Trophoblast cell (in vitro differentiated cells and primary cell): Measurements from ENCODE around the gene TENM4.
A peak's percentile ranks its signal among the peaks of the same experiment; 100 is the strongest.

ENCODE experiments used
- DNase-seq, 2 donors: peaks; one replicate each; pipeline ENCODE4 v3.0.0-alpha.2; 2016
- H2AFZ ChIP-seq: 2 replicates; pipeline ENCODE4 v1.6.1; 2013; ENCODE audit warnings: low read length, moderate library complexity, mild to moderate bottlenecking; ENCODE audit not compliant: insufficient read depth, poor library complexity
- H2AK5ac ChIP-seq: 2 replicates; pipeline ENCODE4 v1.6.1; 2013; ENCODE audit warnings: mild to moderate bottlenecking, low read length
- H2BK120ac ChIP-seq: 2 replicates; pipeline ENCODE4 v1.6.1; 2013; ENCODE audit warnings: low read length, mild to moderate bottlenecking, moderate library complexity; ENCODE audit not compliant: insufficient read depth, poor library complexity
- H2BK12ac ChIP-seq: 2 replicates; pipeline ENCODE4 v1.6.1; 2013; ENCODE audit warnings: mild to moderate bottlenecking, low read length, moderate library complexity
- H2BK5ac ChIP-seq: 2 replicates; pipeline ENCODE4 v1.6.1; 2013; ENCODE audit warnings: low read length, low read depth, moderate library complexity, mild to moderate bottlenecking; ENCODE audit not compliant: poor library complexity
- H3K14ac ChIP-seq: 2 replicates; pipeline ENCODE4 v1.6.1; 2013; ENCODE audit warnings: mild to moderate bottlenecking, low read length
- H3K18ac ChIP-seq: 2 replicates; pipeline ENCODE4 v1.6.1; 2013; ENCODE audit warnings: mild to moderate bottlenecking, low read length
- H3K23ac ChIP-seq: 2 replicates; pipeline ENCODE4 v1.6.1; 2013; ENCODE audit warnings: low read length
- H3K27ac ChIP-seq: 2 replicates; pipeline ENCODE4 v1.5.1; 2013; ENCODE audit warnings: low read depth, mild to moderate bottlenecking, inconsistent platforms, low read length, moderate library complexity
- H3K27me3 ChIP-seq: 2 replicates; pipeline ENCODE4 v1.6.1; 2013; ENCODE audit warnings: inconsistent platforms, mild to moderate bottlenecking, low read length, moderate library complexity; ENCODE audit not compliant: insufficient read depth
- H3K36me3 ChIP-seq, 2 experiments: 1 replicate in 1 of 2; 2 replicates in 1 of 2; pipeline ENCODE4 v1.6.1; 2013; ENCODE audit warnings: low read length in 2 of 2, mild to moderate bottlenecking in 2 of 2, moderate library complexity in 1 of 2; ENCODE audit not compliant: insufficient read depth in 2 of 2, control insufficient read depth in 1 of 2
- H3K4ac ChIP-seq: 2 replicates; pipeline ENCODE4 v1.6.1; 2013; ENCODE audit warnings: low read depth, mild to moderate bottlenecking, low read length, moderate library complexity
- H3K4me1 ChIP-seq, 2 experiments: 1 replicate in 1 of 2; 2 replicates in 1 of 2; pipeline ENCODE4 v1.6.1; 2013; ENCODE audit warnings: low read length in 2 of 2, mild to moderate bottlenecking in 2 of 2, moderate library complexity in 1 of 2; ENCODE audit not compliant: insufficient read depth in 2 of 2, control insufficient read depth in 1 of 2
- H3K4me2 ChIP-seq: 2 replicates; pipeline ENCODE4 v1.6.1; 2013; ENCODE audit warnings: inconsistent platforms, mild to moderate bottlenecking, low read length, moderate library complexity
- H3K4me3 ChIP-seq: 2 replicates; pipeline ENCODE4 v1.5.1; 2013; ENCODE audit warnings: mild to moderate bottlenecking, low read depth, low read length, inconsistent platforms
- H3K79me1 ChIP-seq: one replicate; pipeline ENCODE4 v1.6.1; 2013; ENCODE audit warnings: low read length
- H3K79me2 ChIP-seq: 2 replicates; pipeline ENCODE4 v1.6.1; 2013; ENCODE audit warnings: low read length, mild to moderate bottlenecking; ENCODE audit not compliant: control insufficient read depth, insufficient read depth, poor library complexity
- H3K9ac ChIP-seq: 2 replicates; pipeline ENCODE4 v1.6.1; 2013; ENCODE audit warnings: mild to moderate bottlenecking, low read length
- H3K9me3 ChIP-seq: 2 replicates; pipeline ENCODE4 v1.6.1; 2013; ENCODE audit warnings: low read depth, mild to moderate bottlenecking, control low read depth, inconsistent platforms, low read length; ENCODE audit not compliant: insufficient read depth
- H4K12ac ChIP-seq: 2 replicates; pipeline ENCODE4 v1.6.1; 2013; ENCODE audit warnings: low read depth, mild to moderate bottlenecking, low read length, moderate library complexity
- H4K8ac ChIP-seq: 2 replicates; pipeline ENCODE4 v1.6.1; 2013; ENCODE audit warnings: low read depth, mild to moderate bottlenecking, low read length, moderate library complexity
- H4K91ac ChIP-seq: one replicate; pipeline ENCODE4 v1.6.1; 2013; ENCODE audit warnings: low read depth, mild to moderate bottlenecking, low read length, moderate library complexity
- WGBS: extraction: QIAGEN DNeasy Blood & Tissue Kit; methylation state at CpG from one replicate; pipeline ENCODE4 v1.1.7; 2013; ENCODE audit warnings: missing lambda C conversion rate; ENCODE audit not compliant: insufficient read length, insufficient coverage; ENCODE audit errors: extremely low coverage; 5-methylcytosine and 5-hydroxymethylcytosine counted together

Gene TENM4

DNA sequence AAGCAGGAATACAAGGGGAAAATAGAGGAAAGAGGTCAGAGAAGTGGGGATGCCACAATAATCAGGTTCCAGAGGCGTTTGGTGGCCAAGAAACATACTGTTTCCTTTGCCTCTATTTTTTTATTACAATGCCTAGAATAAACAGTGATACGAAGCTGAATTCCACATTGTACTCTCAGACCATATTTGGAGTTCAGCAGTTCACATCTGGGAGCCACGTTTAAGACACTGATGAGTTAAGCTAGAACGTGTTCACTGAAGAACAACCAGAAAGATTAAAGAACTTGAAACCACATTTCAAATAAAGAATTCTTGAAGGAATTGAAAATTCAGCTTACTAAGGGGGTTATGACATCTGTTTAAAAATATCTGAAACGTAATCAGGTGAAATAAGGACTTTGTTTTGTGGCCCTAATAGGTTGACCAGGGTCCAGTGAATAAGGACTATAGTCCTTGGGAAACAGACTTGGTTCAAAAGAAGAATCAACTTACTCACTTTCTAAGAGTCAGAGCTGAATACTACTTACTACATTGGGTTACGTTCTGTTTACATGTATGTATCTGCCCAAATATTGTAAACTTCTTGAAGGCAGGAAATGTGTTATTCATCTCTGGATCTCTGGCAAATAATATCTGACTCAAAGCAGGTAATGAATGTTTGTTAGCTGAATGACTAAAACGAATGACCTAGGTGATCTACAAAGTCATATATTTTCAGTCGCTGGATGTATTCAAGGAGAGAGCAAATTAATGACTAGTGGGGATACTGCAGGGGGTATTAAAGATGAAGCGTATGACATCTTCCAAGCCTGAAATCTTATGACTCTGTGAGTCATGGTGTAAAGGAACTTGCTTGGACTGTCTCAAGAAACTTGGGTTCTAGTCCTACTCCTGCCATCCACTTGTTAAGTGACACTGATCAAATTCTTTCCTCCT is 619.2 kb downstream of the TENM4 start:
- Histone ChIP-seq H2BK5ac (no peak overlapping the region), H3K4me3 (no peak overlapping the region), H3K79me2 (no peaks in the 10 kb centered on the region), H3K18ac (no peak overlapping the region), H3K27me3 (no peaks in the 10 kb centered on the region), H3K4ac (no peak overlapping the region), H3K9ac (no peak overlapping the region), H3K4me1 (peaks cover 5 to 12% of the 10 kb centered on the region in 2 experiments), H4K12ac (no peak overlapping the region), H4K91ac (no peak overlapping the region), H2BK12ac (no peak overlapping the region), H2AK5ac (no peak overlapping the region), H2AFZ (no peak overlapping the region), H3K79me1 (no peaks in the 10 kb centered on the region), H3K14ac (no peak overlapping the region), H3K4me2 (no peak overlapping the region), H4K8ac (no peak overlapping the region), H3K36me3 (no peaks in the 10 kb centered on the region), H3K23ac (no peak overlapping the region), H3K27ac (no peak overlapping the region), H2BK120ac (no peak overlapping the region), H3K9me3 (no peaks in the 10 kb centered on the region)
- no peak for DNase-seq
- no CpG with 5 or more reads among the region's 9 CpGs for WGBS

GRCh38 chr11:78820741-78821140 is 620.1 kb downstream of the TENM4 start:
- Histone ChIP-seq H3K79me2 (no peaks in the 10 kb centered on the region), H3K4ac (no peak overlapping the region), H4K91ac (no peak overlapping the region), H4K12ac (no peak overlapping the region), H4K8ac (no peak overlapping the region), H3K27me3 (no peaks in the 10 kb centered on the region), H3K18ac (no peak overlapping the region), H3K36me3 (no peaks in the 10 kb centered on the region), H2AK5ac (no peak overlapping the region), H3K9ac (no peak overlapping the region), H3K4me3 (no peak overlapping the region), H3K4me2 (no peak overlapping the region), H3K79me1 (no peaks in the 10 kb centered on the region), H2BK12ac (no peak overlapping the region), H3K9me3 (no peaks in the 10 kb centered on the region), H3K14ac (no peak overlapping the region), H3K27ac (no peak overlapping the region), H2AFZ (no peak overlapping the region), H3K4me1 (peaks cover 5 to 12% of the 10 kb centered on the region in 2 experiments), H2BK5ac (no peak overlapping the region), H3K23ac (no peak overlapping the region), H2BK120ac (no peak overlapping the region)
- no CpG with 5 or more reads among the region's 3 CpGs for WGBS
- no peak for DNase-seq

GRCh38 chr11:78818201-78818600 is 622.6 kb downstream of the TENM4 start:
- no peak overlapping the region for H2AFZ ChIP-seq
- no peaks in the 10 kb centered on the region for H3K27me3 ChIP-seq
- H3K27ac ChIP-seq, result no peak overlapping the region
- no peak overlapping the region for H3K18ac ChIP-seq
- H3K79me2 ChIP-seq, result no peaks in the 10 kb centered on the region
- no peak overlapping the region for H3K9ac ChIP-seq
- H3K4me2 ChIP-seq, result no peak overlapping the region
- H2AK5ac ChIP-seq, result no peak overlapping the region
- no CpG with 5 or more reads among the region's 4 CpGs for WGBS
- peaks cover 15 to 23% of the 10 kb centered on the region in 2 experiments for H3K4me1 ChIP-seq
- H2BK5ac ChIP-seq, result no peak overlapping the region
- peaks cover 2% of the 10 kb centered on the region for H3K79me1 ChIP-seq
- H3K36me3 ChIP-seq, result peaks cover 2 to 7% of the 10 kb centered on the region in 2 experiments
- no peak overlapping the region for H3K4me3 ChIP-seq
- peak in 1 of 2 donors; percentile 61 for DNase-seq
- no peak overlapping the region for H4K91ac ChIP-seq
- no peak overlapping the region for H2BK120ac ChIP-seq
- no peak overlapping the region for H4K12ac ChIP-seq
- no peaks in the 10 kb centered on the region for H3K9me3 ChIP-seq
- H2BK12ac ChIP-seq, result no peak overlapping the region
- no peak overlapping the region for H3K4ac ChIP-seq
- no peak overlapping the region for H4K8ac ChIP-seq
- no peak overlapping the region for H3K14ac ChIP-seq
- H3K23ac ChIP-seq, result no peak overlapping the region

- Histone ChIP-seq H2AFZ (no peak overlapping the region), H3K14ac (no peak overlapping the region), H3K4ac (no peak overlapping the region), H3K27me3 (no peaks in the 10 kb centered on the region), H3K4me3 (no peak overlapping the region), H3K9me3 (no peaks in the 10 kb centered on the region), H3K4me2 (no peak overlapping the region), H2BK12ac (no peak overlapping the region), H4K8ac (no peak overlapping the region), H3K27ac (no peak overlapping the region), H3K18ac (no peak overlapping the region), H3K36me3 (peaks cover 8 to 11% of the 10 kb centered on the region in 2 experiments), H2AK5ac (no peak overlapping the region), H3K4me1 (peaks cover 23 to 24% of the 10 kb centered on the region in 2 experiments), H2BK120ac (no peak overlapping the region), H3K79me1 (peaks cover 7% of the 10 kb centered on the region), H3K79me2 (no peaks in the 10 kb centered on the region), H4K91ac (no peak overlapping the region), H3K23ac (no peak overlapping the region), H3K9ac (no peak overlapping the region), H2BK5ac (no peak overlapping the region), H4K12ac (no peak overlapping the region)
- no peak for DNase-seq
- WGBS, result no CpG with 5 or more reads among the region's 6 CpGs
Observed at GRCh38 chr11:78815831-78816230, 625.0 kb downstream of the TENM4 start.
